Stomach (tissue), 9 donors: Measurements from ENCODE around the gene KRT5. TPM values are rescaled to one million over a fixed set of nuclear protein-coding genes. Genes with fewer than 3 reads are reported as not detected.

ENCODE experiments used
- DNase-seq, 2 donors: peaks; one replicate each; pipeline versions ENCODE4 v3.0.0 to v3.0.0-alpha.2; 2013 to 2019
- H3K27ac ChIP-seq, 5 donors: fragments of 200-600 bp in 4 of 5; sonication (generic) in 4 of 5; one replicate each; pipeline ENCODE4 v1.5.1; 2013 to 2019; ENCODE audit warnings: mild to moderate bottlenecking in 1 of 5, moderate library complexity in 1 of 5
- H3K27me3 ChIP-seq, 3 donors: fragments of 200-600 bp; sonication (generic); one replicate each; pipeline ENCODE4 v1.5.1; 2017 to 2019; ENCODE audit warnings: mixed run types in 1 of 3
- H3K36me3 ChIP-seq, 4 donors: fragments of 200-600 bp; sonication (generic); 1 replicate in 3 of 4; 2 replicates in 1 of 4; pipeline ENCODE4 v1.5.1; 2016 to 2019
- H3K4me1 ChIP-seq, 4 donors: fragments of 200-600 bp; sonication (generic); one replicate each; pipeline ENCODE4 v1.5.1; 2016 to 2019
- H3K4me3 ChIP-seq, 4 donors: fragments of 200-600 bp; sonication (generic) in 3 of 4; one replicate each; pipeline ENCODE4 v1.5.1; 2016 to 2019; ENCODE audit warnings: mild to moderate bottlenecking in 1 of 4
- H3K9me3 ChIP-seq, 4 donors: fragments of 200-600 bp; sonication (generic); one replicate each; pipeline ENCODE4 v1.5.1; 2016 to 2019
- EP300 ChIP-seq: sonication (generic); formaldehyde crosslinking; IDR thresholded peaks from one replicate; pipeline ENCODE4 v1.6.1; 2017; ENCODE audit warnings: antibody characterized with exemption
- POLR2A ChIP-seq, 4 donors: fragments of 450-650 bp; IDR thresholded peaks; one replicate each; pipeline ENCODE4 v1.6.1; 2016; ENCODE audit warnings: antibody characterized with exemption in 4 of 4, control low read depth in 2 of 4, mild to moderate bottlenecking in 1 of 4, moderate library complexity in 1 of 4
- POLR2AphosphoS5 ChIP-seq, 3 donors: sonication (generic); formaldehyde crosslinking; IDR thresholded peaks; one replicate each; pipeline ENCODE4 v1.6.1; 2016; ENCODE audit warnings: antibody characterized with exemption in 3 of 3
- WGBS, 5 donors: extraction: QIAGEN DNeasy Blood & Tissue Kit in 3 of 5; methylation state at CpG; one replicate each; pipeline versions ENCODE4 v1.1.5 to v1.1.7; 2013 to 2018; 5-methylcytosine and 5-hydroxymethylcytosine counted together
- intact Hi-C: fragments of 100-400 bp; cut with DNase I; formaldehyde crosslinking; loops from one replicate; pipeline ENCODE4 v1.15.1; 2023; ENCODE audit warnings: low total_unique reads
- polyA plus RNA-seq, 3 donors: library from polyadenylated mRNA; stranded (reverse); fragments of 200-250 nt; gene quantifications; one replicate each; pipeline ENCODE4 v1.2.3, GENCODE V29; 2013
- total RNA-seq, 5 donors: library from RNA; depleted of rRNA; stranded (reverse); fragments of >200 nt; gene quantifications; one replicate each; pipeline versions ENCODE4 v1.1.0 to v1.2.3, GENCODE V29; 2014 to 2016
- TF ChIP-seq, protein P1 (sequence below), 7 experiments: fragments of 450-650 bp in 4 of 7; fragments of 200-600 bp in 3 of 7; sonication (generic) in 3 of 7; IDR thresholded peaks; one replicate each; pipeline ENCODE4 v1.5.1; 2016 to 2019; ENCODE audit warnings: antibody characterized with exemption in 7 of 7, control low read depth in 2 of 7, mild to moderate bottlenecking in 1 of 7
- donor health status: healthy with polysubstance abuse.
- donor health status: Bipolar disorder and iron deficiency.
- donor health status: healthy.

Gene KRT5
- total and polyA plus RNA-seq, 8 donors: 0.89 to 2,165 (median 9.6) TPM; not detected in 4

DNA sequence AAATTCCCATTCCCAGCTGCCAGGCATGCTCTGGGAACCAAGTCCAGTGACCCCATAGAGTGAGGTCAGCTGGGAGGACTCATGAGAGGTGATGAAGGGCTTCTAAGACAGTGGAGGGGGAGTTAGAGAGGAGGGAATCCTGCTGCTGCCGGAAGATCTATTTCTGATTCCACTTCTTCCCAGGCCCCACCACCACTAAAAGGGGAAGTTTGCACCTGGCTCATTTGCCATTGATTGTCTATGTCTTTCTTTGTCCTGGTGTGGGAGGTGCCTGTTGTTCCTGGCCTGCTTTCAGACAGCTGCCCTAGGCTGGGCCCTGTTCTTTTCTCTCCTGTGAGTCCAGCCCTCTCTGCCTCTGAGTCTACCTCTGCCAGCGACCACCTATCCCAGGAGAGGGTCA lies 24.1 kb downstream of the KRT5 start:
- DNase-seq: no peak
- 60 to 80% (median 68%) methylated on average over 2 of the region's 2 CpGs for WGBS, 5 donors
- intact Hi-C loops: no loop called here
- no peak overlapping the region for H3K4me3 ChIP-seq
- no peaks in the 10 kb centered on the region for H3K9me3 ChIP-seq
- H3K27me3 ChIP-seq: peaks cover 0 to 15% (median 6%) of the 10 kb centered on the region in 3 donors
- no peak overlapping the region for H3K27ac ChIP-seq
- peaks cover 0 to 5% (median 0%) of the 10 kb centered on the region in 4 donors for H3K4me1 ChIP-seq
- TF ChIP-seq POLR2A (IDR thresholded peaks at IDR 0.05) (no peak), EP300 (no peak), POLR2AphosphoS5 (IDR thresholded peaks at IDR 0.05) (no peak)
- TF ChIP-seq, protein P1, sequence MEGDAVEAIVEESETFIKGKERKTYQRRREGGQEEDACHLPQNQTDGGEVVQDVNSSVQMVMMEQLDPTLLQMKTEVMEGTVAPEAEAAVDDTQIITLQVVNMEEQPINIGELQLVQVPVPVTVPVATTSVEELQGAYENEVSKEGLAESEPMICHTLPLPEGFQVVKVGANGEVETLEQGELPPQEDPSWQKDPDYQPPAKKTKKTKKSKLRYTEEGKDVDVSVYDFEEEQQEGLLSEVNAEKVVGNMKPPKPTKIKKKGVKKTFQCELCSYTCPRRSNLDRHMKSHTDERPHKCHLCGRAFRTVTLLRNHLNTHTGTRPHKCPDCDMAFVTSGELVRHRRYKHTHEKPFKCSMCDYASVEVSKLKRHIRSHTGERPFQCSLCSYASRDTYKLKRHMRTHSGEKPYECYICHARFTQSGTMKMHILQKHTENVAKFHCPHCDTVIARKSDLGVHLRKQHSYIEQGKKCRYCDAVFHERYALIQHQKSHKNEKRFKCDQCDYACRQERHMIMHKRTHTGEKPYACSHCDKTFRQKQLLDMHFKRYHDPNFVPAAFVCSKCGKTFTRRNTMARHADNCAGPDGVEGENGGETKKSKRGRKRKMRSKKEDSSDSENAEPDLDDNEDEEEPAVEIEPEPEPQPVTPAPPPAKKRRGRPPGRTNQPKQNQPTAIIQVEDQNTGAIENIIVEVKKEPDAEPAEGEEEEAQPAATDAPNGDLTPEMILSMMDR (IDR thresholded peaks at IDR 0.05): no peak
- no peaks in the 10 kb centered on the region for H3K36me3 ChIP-seq

DNA sequence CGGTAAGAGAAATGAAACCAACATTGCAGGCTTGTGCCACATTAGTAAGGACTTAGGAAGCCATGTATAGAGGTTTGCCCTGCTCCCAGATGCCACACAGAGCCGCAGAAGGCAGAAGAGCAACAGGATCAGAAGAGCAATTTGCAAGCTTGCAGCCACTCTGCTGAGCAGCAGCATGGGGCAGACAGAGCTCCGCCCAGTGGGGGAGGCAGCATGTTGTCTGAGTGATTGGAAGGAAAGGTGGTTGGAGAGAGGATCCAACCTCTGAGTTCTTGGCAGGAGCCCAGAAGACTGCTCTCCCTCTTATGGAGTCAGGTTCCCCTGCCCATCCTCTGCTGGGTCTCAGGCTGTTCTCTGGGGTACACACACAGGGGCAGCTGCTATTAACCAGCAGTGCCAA lies 24.8 kb downstream of the KRT5 start:
- intact Hi-C loops: no loop called here
- DNase-seq: peak in 1 of 2 donors; percentile 57
- Histone ChIP-seq H3K4me3 (no peak overlapping the region), H3K4me1 (peaks cover 0 to 5% (median 0%) of the 10 kb centered on the region in 4 donors), H3K27me3 (peaks cover 0 to 15% (median 6%) of the 10 kb centered on the region in 3 donors), H3K27ac (no peak overlapping the region), H3K9me3 (no peaks in the 10 kb centered on the region), H3K36me3 (no peaks in the 10 kb centered on the region)
- TF ChIP-seq POLR2A (IDR thresholded peaks at IDR 0.05) (no peak), POLR2AphosphoS5 (IDR thresholded peaks at IDR 0.05) (no peak), EP300 (no peak)
- TF ChIP-seq, protein P1 (IDR thresholded peaks at IDR 0.05): no peak
- WGBS, 5 donors: 36 to 53% (median 45%) methylated on average over 3 of the region's 3 CpGs

DNA sequence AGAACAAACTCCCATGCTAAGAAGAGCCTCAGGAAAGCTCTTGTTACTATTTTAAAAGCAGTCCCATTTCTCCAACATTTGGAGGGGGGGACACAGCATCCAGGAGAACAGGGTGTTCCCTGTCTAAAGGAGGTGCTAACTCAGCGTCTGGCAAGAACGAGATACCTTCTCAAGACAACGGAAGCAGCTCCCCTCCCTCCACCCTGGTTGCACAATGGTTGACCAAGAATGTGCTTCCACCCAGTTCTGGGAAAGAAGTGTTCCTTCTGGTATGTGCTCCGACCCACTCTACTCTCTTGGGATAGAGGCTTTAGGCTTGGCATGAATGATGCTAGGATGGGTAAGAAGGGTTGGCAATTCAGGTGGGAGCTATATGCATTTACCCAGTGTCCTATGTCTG lies 25.7 kb downstream of the KRT5 start:
- H3K4me3 ChIP-seq: no peak overlapping the region
- peaks cover 0 to 5% (median 0%) of the 10 kb centered on the region in 4 donors for H3K4me1 ChIP-seq
- peaks cover 0 to 15% (median 6%) of the 10 kb centered on the region in 3 donors for H3K27me3 ChIP-seq
- H3K27ac ChIP-seq: no peak overlapping the region
- no peaks in the 10 kb centered on the region for H3K9me3 ChIP-seq
- H3K36me3 ChIP-seq: no peaks in the 10 kb centered on the region
- WGBS, 5 donors: 45 to 73% (median 57%) methylated on average over 2 to 4 of the region's 4 CpGs
- intact Hi-C loops: no loop called here
- TF ChIP-seq POLR2AphosphoS5 (IDR thresholded peaks at IDR 0.05) (no peak), POLR2A (IDR thresholded peaks at IDR 0.05) (no peak), EP300 (no peak)
- TF ChIP-seq, protein P1 (IDR thresholded peaks at IDR 0.05): no peak
- DNase-seq: no peak

DNA sequence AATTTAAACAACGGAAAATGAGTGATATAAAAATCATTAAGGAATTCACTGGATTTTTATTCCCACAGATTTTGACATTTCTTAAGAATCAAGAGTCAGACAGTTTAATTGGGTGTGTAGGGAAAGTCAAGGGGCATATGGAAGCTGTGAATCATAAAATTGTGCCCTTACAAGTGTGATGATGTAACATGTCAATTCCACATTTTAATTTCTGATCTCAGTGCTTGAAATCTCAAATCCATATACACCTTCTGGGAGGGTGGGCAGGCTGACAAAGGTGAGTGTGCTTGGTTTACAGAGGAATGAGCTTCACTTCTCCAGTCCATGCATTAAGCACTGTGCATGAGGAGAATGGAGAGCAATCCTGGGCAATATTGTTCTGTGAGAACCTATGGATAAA lies 26.1 kb downstream of the KRT5 start:
- TF ChIP-seq POLR2AphosphoS5 (IDR thresholded peaks at IDR 0.05): no peak
- TF ChIP-seq, protein P1 (IDR thresholded peaks at IDR 0.05): no peak
- no peak for TF ChIP-seq POLR2A (IDR thresholded peaks at IDR 0.05)
- TF ChIP-seq EP300: no peak
- DNase-seq: no peak
- H3K36me3 ChIP-seq: no peaks in the 10 kb centered on the region
- H3K27ac ChIP-seq: no peak overlapping the region
- H3K4me3 ChIP-seq: no peak overlapping the region
- H3K9me3 ChIP-seq: no peaks in the 10 kb centered on the region
- WGBS, 5 donors: 80 to 88% (median 83%) methylated on average over 1 of the region's 1 CpG
- H3K4me1 ChIP-seq: peaks cover 0 to 5% (median 0%) of the 10 kb centered on the region in 4 donors
- intact Hi-C loops: no loop called here
- H3K27me3 ChIP-seq: peaks cover 0 to 15% (median 6%) of the 10 kb centered on the region in 3 donors
